ENCODE data around the gene DNAH2. TPM values are rescaled to one million over a fixed set of nuclear protein-coding genes. Genes with fewer than 3 reads are reported as not detected.

The DNAH2 gene
- total and polyA plus RNA-seq, 2 of the 8 experiments (the other 6 are each of a cell fraction or from before 2014, with no cell fraction given) = 0.13 to 0.18 TPM

GRCh38 chr17:7836596-7837407 is 119.3 kb downstream of the DNAH2 start (continued):
- no peak for TF ChIP-seq FOSL1 (IDR thresholded peaks at IDR 0.05; ENCODE audit: insufficient read depth, low read depth, low read length)
- no peak for TF ChIP-seq PHF8 (conservative IDR thresholded peaks at IDR 0.05; ENCODE audit: low read depth, low read length)
- peak; percentile 85 for TF ChIP-seq E2F6 (IDR thresholded peaks at IDR 0.05)
- TF ChIP-seq CREB1 (IDR thresholded peaks at IDR 0.05) = peak; percentile 80
- TF ChIP-seq KDM1A (IDR thresholded peaks at IDR 0.05; ENCODE audit: borderline replicate concordance, low read length) = no peak
- TF ChIP-seq CHD7 (IDR thresholded peaks at IDR 0.05; ENCODE audit: insufficient replicate concordance, low read length) = no peak
- TF ChIP-seq CEBPB (IDR thresholded peaks at IDR 0.05; ENCODE audit: low read depth, low read length) = no peak
- TF ChIP-seq CBX8 (IDR thresholded peaks at IDR 0.05; ENCODE audit: borderline replicate concordance, low read depth, low read length) = no peak
- peak; percentile 41; the same call in 1 of the 2 replicates for TF ChIP-seq SUZ12 (IDR thresholded peaks at IDR 0.05; ENCODE audit: low read length)
